Measurements from ENCODE around the gene CNPY1.

CNPY1 gene

GRCh38 chr7:155512246-155512887 lies 34.0 kb downstream of the CNPY1 start:
- H3K9me3 ChIP-seq (ENCODE audit: control insufficient read depth, low read length): no peaks in the 10 kb centered on the region
- H3K27me3 ChIP-seq (ENCODE audit: control insufficient read depth, insufficient read depth, low read length): peaks cover 76% of the 10 kb centered on the region
- no peaks in the 10 kb centered on the region for H3K36me3 ChIP-seq (ENCODE audit: control insufficient read depth, insufficient read depth, low read length)
- H3K4me1 ChIP-seq (ENCODE audit: control insufficient read depth, insufficient read depth, low read length): no peaks in the 10 kb centered on the region
- H3K9ac ChIP-seq (ENCODE audit: low read length): no peak overlapping the region
- no peak overlapping the region for H3K4me3 ChIP-seq (ENCODE audit: low read length)

- peaks cover 79% of the 10 kb centered on the region for H3K27me3 ChIP-seq (ENCODE audit: control insufficient read depth, insufficient read depth, low read length)
Measured at GRCh38 chr7:155511702-155511996, 34.7 kb downstream of the CNPY1 start.

DNA sequence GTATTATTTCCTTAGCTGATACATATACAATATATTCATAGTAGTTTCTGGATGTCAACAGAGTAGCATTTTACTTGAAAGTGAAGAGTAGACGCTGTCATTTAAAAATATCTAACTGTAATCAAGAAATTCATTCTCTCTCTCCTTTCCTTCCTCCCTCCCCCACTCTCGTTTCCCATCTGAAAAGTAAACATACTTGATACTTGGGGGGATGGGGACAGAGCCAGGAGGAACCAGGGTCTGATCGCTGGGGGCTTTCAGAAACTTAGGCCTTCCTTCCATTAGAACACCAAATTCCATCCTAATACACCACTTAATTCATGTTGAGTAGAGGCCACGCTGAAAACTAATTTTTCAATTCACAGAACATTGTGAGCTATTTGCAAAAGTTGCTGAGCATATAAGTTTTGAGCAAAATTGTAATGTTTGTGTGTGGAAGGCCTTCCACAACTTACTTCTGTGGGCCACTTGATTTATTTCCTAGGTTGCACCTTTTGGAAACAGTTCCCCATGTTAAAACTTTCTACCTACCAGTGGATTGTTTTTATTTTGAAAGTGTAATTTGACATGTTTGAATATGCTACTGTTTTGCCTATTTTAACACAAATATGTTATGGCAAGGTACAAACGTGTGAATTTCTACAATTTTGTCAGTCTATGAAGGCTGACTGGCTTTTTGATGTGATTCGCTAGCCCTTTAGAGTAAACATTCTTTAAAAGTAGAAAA lies 35.2 kb downstream of the CNPY1 start:
- Histone ChIP-seq H3K4me1 (ENCODE audit: control insufficient read depth, insufficient read depth, low read length) (no peaks in the 10 kb centered on the region), H3K36me3 (ENCODE audit: control insufficient read depth, insufficient read depth, low read length) (no peaks in the 10 kb centered on the region), H3K9ac (ENCODE audit: low read length) (no peak overlapping the region), H3K9me3 (ENCODE audit: control insufficient read depth, low read length) (no peaks in the 10 kb centered on the region), H3K27me3 (ENCODE audit: control insufficient read depth, insufficient read depth, low read length) (peaks cover 79% of the 10 kb centered on the region), H3K4me3 (ENCODE audit: low read length) (no peak overlapping the region)

More at GRCh38 chr7:155511702-155511996, 34.7 kb downstream of the CNPY1 start:
- no peaks in the 10 kb centered on the region for H3K36me3 ChIP-seq (ENCODE audit: control insufficient read depth, insufficient read depth, low read length)
- no peak overlapping the region for H3K4me3 ChIP-seq (ENCODE audit: low read length)
- H3K9ac ChIP-seq (ENCODE audit: low read length): no peak overlapping the region
- H3K4me1 ChIP-seq (ENCODE audit: control insufficient read depth, insufficient read depth, low read length): no peaks in the 10 kb centered on the region
- H3K9me3 ChIP-seq (ENCODE audit: control insufficient read depth, low read length): no peaks in the 10 kb centered on the region

DNA sequence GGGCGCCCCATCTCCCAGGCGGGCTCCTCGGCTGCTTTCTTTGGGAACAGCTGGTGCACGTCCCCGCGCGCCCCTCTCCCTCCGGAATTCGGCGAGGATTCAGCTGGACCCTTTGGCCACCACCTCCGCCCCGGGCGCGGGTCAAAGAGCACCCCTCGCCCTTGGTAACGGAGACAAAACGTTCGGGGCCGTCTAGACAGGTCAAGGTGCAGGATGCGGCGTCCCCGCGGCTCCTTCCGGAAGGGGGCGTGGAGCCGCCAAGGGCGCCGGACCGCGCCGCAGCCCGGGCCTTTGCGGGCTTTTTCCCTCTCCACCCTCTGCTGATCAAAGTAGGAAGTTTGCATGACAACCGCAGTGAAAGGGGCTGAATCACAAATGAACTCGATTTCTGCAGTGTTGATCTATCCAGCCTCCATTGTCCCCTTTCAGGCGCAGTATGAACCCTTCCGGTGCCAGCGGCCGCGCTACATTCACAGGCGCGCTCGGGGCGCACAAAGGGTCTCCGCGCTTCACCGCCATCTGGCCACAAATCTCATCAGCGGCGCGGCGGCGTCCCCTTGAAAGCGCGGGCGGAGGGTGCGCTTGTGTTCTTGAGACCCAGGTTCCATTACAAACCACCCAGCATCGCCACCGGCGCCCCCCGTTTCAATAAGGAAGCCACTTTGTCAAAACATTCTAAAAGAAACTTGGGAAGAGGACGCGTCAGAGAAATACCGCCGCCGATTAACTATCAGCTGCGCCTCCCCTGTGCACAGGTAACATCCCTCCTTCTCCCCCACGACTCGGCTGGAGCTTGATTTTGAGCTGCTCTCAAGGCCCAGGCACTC lies 36.4 kb downstream of the CNPY1 start:
- Histone ChIP-seq H3K27me3 (ENCODE audit: control insufficient read depth, insufficient read depth, low read length) (peaks cover 86% of the 10 kb centered on the region), H3K4me1 (ENCODE audit: control insufficient read depth, insufficient read depth, low read length) (no peaks in the 10 kb centered on the region), H3K9me3 (ENCODE audit: control insufficient read depth, low read length) (no peaks in the 10 kb centered on the region), H3K9ac (ENCODE audit: low read length) (no peak overlapping the region), H3K36me3 (ENCODE audit: control insufficient read depth, insufficient read depth, low read length) (no peaks in the 10 kb centered on the region), H3K4me3 (ENCODE audit: low read length) (no peak overlapping the region)

GRCh38 chr7:155509359-155509724 lies 37.0 kb downstream of the CNPY1 start:
- H3K4me1 ChIP-seq (ENCODE audit: control insufficient read depth, insufficient read depth, low read length): no peaks in the 10 kb centered on the region
- no peak overlapping the region for H3K9ac ChIP-seq (ENCODE audit: low read length)
- no peaks in the 10 kb centered on the region for H3K9me3 ChIP-seq (ENCODE audit: control insufficient read depth, low read length)
- H3K4me3 ChIP-seq (ENCODE audit: low read length): no peak overlapping the region
- peaks cover 92% of the 10 kb centered on the region for H3K27me3 ChIP-seq (ENCODE audit: control insufficient read depth, insufficient read depth, low read length)
- H3K36me3 ChIP-seq (ENCODE audit: control insufficient read depth, insufficient read depth, low read length): no peaks in the 10 kb centered on the region

DNA sequence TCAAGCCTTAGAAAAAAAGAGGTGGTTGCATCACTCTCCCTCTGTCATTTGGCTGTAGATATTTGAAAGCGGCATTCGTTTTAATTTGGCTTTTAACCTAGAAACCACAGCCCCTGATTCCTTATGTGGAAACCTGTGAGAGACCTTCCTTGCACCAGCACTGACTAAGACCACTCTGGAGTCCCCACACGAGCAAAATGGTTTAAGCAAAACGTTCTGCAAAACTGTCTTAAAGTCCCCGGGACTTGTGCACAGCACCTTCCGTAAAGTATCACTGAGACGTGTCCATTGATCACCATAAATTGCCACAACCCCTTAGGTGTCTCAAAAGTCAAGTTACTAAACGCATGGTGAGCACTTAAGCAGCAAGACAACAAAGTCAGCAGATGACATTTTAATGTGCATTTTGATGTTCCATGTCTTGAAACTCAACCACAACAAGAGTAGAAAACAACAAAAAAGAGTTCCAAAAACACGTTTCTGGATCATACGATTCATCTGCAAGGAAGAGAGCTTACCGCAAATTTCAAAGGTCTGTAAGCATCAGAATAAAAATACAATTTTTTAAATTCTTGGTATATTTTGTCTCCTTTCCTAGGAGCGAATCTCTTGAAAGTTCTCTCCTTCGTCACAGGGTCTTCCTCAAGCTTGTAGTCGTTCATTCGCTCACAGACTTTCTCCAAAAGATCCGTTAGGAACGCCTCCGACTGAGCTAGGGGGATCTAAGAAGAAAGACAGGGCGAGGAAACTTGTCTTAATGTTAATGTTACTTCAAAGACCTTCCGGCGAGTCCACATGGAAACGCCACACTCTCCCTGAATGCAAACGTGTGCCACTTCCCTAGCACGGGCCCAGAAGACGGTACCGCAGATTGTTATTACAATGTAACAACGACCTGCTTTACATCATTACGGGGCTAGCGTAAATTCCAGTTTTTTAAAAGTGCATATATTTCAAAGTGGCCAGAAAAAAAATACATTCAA lies 37.7 kb downstream of the CNPY1 start:
- Histone ChIP-seq H3K4me3 (ENCODE audit: low read length) (no peak overlapping the region), H3K36me3 (ENCODE audit: control insufficient read depth, insufficient read depth, low read length) (no peaks in the 10 kb centered on the region), H3K9me3 (ENCODE audit: control insufficient read depth, low read length) (no peaks in the 10 kb centered on the region), H3K4me1 (ENCODE audit: control insufficient read depth, insufficient read depth, low read length) (no peaks in the 10 kb centered on the region), H3K27me3 (ENCODE audit: control insufficient read depth, insufficient read depth, low read length) (peaks cover 96% of the 10 kb centered on the region), H3K9ac (ENCODE audit: low read length) (no peak overlapping the region)

DNA sequence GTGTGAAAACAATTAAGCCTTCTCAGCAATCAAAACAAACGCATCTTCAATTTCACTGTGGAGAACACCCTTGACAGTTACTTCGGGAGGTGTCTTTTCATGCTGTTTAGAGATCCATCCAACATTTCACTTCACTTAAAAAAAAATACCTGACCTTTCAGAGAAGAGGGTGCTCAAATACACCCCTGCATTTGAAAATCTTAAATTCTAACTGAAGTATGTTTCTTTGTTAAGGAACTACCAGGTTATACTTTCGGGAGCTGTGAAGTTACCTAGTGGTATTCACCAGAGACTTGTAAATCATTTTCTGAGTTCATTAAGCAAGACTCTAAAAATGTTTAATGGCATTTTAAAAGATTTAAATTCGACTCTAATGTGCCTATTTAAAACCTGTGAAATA lies 38.8 kb downstream of the CNPY1 start:
- Histone ChIP-seq H3K9me3 (ENCODE audit: control insufficient read depth, low read length) (no peaks in the 10 kb centered on the region), H3K36me3 (ENCODE audit: control insufficient read depth, insufficient read depth, low read length) (no peaks in the 10 kb centered on the region), H3K4me1 (ENCODE audit: control insufficient read depth, insufficient read depth, low read length) (no peaks in the 10 kb centered on the region), H3K9ac (ENCODE audit: low read length) (no peak overlapping the region), H3K27me3 (ENCODE audit: control insufficient read depth, insufficient read depth, low read length) (peaks cover 87% of the 10 kb centered on the region), H3K4me3 (ENCODE audit: low read length) (no peak overlapping the region)

DNA sequence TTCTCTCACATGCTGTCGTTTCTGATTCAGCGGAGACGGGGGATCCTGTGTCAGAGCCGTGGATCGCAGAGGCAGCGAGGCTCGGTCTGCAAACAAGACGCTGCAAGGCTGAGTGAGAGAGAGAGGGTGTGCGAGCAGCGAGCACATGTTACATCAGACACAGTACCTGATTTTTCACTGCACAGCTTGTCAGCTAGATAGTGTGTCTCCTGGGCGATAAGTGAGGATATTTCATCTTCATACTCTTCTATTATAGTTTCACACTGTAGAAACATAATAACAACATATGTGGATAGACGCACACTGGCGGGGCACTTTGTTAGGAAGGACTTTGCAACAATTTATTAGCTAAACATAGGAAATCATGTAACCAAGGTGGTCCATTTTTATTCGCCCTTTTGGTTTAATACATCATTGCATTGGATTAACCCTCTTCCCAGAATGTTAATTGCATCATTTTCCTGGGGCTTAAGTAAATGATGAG lies 39.5 kb downstream of the CNPY1 start:
- H3K9ac ChIP-seq (ENCODE audit: low read length): no peak overlapping the region
- no peaks in the 10 kb centered on the region for H3K4me1 ChIP-seq (ENCODE audit: control insufficient read depth, insufficient read depth, low read length)
- no peaks in the 10 kb centered on the region for H3K36me3 ChIP-seq (ENCODE audit: control insufficient read depth, insufficient read depth, low read length)
- peaks cover 81% of the 10 kb centered on the region for H3K27me3 ChIP-seq (ENCODE audit: control insufficient read depth, insufficient read depth, low read length)
- no peaks in the 10 kb centered on the region for H3K9me3 ChIP-seq (ENCODE audit: control insufficient read depth, low read length)
- no peak overlapping the region for H3K4me3 ChIP-seq (ENCODE audit: low read length)

GRCh38 chr7:155505422-155505793 lies 41.0 kb downstream of the CNPY1 start:
- Histone ChIP-seq H3K4me3 (ENCODE audit: low read length) (no peak overlapping the region), H3K9me3 (ENCODE audit: control insufficient read depth, low read length) (no peaks in the 10 kb centered on the region), H3K9ac (ENCODE audit: low read length) (no peak overlapping the region), H3K36me3 (ENCODE audit: control insufficient read depth, insufficient read depth, low read length) (no peaks in the 10 kb centered on the region), H3K27me3 (ENCODE audit: control insufficient read depth, insufficient read depth, low read length) (peaks cover 75% of the 10 kb centered on the region), H3K4me1 (ENCODE audit: control insufficient read depth, insufficient read depth, low read length) (no peaks in the 10 kb centered on the region)

GRCh38 chr7:155497149-155497901 lies 49.0 kb downstream of the CNPY1 start:
- H3K27me3 ChIP-seq (ENCODE audit: control insufficient read depth, insufficient read depth, low read length): peaks cover 48% of the 10 kb centered on the region
- no peaks in the 10 kb centered on the region for H3K4me1 ChIP-seq (ENCODE audit: control insufficient read depth, insufficient read depth, low read length)
- no peak overlapping the region for H3K9ac ChIP-seq (ENCODE audit: low read length)
- no peaks in the 10 kb centered on the region for H3K36me3 ChIP-seq (ENCODE audit: control insufficient read depth, insufficient read depth, low read length)
- no peaks in the 10 kb centered on the region for H3K9me3 ChIP-seq (ENCODE audit: control insufficient read depth, low read length)
- no peak overlapping the region for H3K4me3 ChIP-seq (ENCODE audit: low read length)

All from mucosa of stomach (tissue), 1 donor.